Measurements from ENCODE around the gene ZNF322.
A peak's percentile ranks its signal among the peaks of the same experiment; 100 is the strongest.
"Not testable (repeated sequence)": the region's sequence is repeated elsewhere in the genome, so short reads cannot be mapped to it uniquely, and the experiment has no call there.

Gene ZNF322, protein sequence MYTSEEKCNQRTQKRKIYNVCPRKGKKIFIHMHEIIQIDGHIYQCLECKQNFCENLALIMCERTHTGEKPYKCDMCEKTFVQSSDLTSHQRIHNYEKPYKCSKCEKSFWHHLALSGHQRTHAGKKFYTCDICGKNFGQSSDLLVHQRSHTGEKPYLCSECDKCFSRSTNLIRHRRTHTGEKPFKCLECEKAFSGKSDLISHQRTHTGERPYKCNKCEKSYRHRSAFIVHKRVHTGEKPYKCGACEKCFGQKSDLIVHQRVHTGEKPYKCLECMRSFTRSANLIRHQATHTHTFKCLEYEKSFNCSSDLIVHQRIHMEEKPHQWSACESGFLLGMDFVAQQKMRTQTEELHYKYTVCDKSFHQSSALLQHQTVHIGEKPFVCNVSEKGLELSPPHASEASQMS

DNA sequence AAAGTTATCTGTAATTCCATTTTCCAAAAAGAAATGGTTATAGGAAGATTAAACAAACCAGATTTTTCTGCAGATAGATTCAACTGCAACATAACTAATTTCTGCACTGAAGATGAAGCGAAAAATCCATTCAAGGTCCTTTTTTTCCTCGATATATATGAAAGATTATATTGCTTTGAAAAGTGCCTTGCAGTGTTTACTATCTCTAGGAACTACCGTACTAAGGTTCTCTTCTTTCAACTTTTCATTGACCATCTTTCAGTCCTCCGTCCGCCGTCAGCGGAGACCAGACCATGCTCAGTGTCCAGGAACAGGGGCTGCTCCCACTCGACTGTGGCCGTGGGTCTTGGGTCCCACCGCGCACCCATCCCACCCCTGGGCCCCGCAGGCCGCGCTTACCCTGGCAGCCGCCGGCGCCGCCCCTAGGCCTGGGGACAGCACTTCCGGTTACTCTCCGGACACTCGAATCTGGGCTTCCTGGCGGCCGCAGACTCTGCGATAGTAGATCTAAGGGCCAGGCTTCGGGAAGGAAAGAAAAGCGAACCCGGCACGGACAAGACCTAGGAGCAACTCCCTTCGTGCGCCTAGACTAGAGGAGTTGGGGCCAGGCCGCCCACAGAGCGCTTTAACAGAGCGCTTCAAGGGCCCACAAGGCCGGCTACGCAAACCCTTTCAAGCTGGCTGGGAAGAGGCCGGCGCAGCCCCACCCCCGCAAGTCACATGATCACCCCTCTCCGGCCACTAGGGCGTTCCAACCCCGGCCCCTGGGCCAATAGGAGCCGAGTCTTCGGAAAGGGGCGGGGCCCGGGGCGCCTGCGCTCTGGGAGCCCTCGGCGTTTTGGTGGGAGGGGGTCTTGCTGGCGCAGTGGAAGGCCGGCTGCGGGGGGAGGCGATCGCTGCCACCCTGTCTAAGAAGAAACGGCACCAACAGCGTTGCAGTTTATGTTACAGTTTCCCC is at the start of gene ZNF322:
Gene ZNF322 (minus strand): TSS at position 705 of the 958 bp plus-strand sequence. CDS start 21,193 bp downstream, outside the sequence.
- peaks cover 0 to 4% of the 10 kb centered on the region in 2 donors for H3K27me3 ChIP-seq (ENCODE audit: control insufficient read depth in 2 of 2, insufficient read depth in 2 of 2, low read length in 2 of 2)
- peaks cover 4 to 7% of the 10 kb centered on the region in 2 donors for H3K36me3 ChIP-seq (ENCODE audit: control insufficient read depth in 2 of 2, insufficient read depth in 2 of 2, low read length in 2 of 2)
- H3K27ac ChIP-seq (ENCODE audit: low read depth in 2 of 2, low read length in 2 of 2): peak within 1 kb of the TSS; percentile 69 to 75
- H3K4me3 ChIP-seq (ENCODE audit: low read length in 2 of 2): peak within 1 kb of the TSS; percentile 75 to 97
- peaks cover 3 to 6% of the 10 kb centered on the region in 2 donors for H3K4me1 ChIP-seq (ENCODE audit: control insufficient read depth in 2 of 2, insufficient read depth in 2 of 2, low read length in 2 of 2)
- H3K9ac ChIP-seq (ENCODE audit: low read depth in 1 of 2, low read length in 2 of 2): peak within 1 kb of the TSS; percentile 79 to 81
- no peaks in the 10 kb centered on the region for H3K9me3 ChIP-seq (ENCODE audit: control insufficient read depth in 2 of 2, low read length in 2 of 2)

DNA sequence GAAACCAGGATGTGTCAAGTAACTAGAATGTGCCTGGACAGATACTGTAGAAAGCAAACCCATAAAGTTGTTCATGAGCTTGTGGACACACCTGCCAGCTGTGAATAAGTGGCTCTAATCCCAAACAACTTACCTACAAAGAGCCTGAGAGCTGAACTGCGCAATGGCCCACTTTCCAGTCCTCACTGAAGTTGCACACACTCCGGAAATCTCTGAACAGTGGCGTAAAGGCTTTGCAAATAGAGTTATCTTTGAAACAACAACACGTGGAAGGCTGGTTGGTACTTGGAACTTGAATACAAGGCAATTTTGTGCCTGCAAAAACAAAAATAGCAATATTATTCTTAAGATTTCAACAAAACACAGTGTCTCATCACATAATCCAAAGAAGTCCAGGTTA is 46.2 kb upstream of the ZNF322 start:
- H3K27ac ChIP-seq (ENCODE audit: low read depth in 2 of 2, low read length in 2 of 2): not testable (repeated sequence)

DNA sequence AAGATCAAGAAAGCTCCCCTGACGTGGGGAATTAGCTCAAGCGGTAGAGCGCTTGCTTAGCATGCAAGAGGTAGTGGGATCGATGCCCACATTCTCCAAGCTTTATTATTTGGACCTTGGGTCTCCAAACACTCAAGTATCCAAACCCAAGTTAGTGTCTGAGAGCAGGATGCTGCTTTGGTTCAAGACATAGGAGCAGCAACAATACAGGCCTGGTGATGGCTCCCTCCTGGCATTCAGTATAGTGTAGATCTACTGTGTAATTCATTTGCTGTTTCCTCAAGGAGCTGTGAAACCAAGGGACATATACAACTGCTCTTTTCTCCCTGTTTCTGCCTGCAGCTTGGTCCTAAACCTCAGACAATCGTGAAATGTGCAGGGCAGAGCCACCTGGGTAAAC is 45.8 kb upstream of the ZNF322 start:
- not testable (repeated sequence) for H3K4me1 ChIP-seq (ENCODE audit: control insufficient read depth in 2 of 2, insufficient read depth in 2 of 2, low read length in 2 of 2); H3K4me3 ChIP-seq (ENCODE audit: low read length in 2 of 2); H3K27ac ChIP-seq (ENCODE audit: low read depth in 2 of 2, low read length in 2 of 2); H3K27me3 ChIP-seq (ENCODE audit: control insufficient read depth in 2 of 2, insufficient read depth in 2 of 2, low read length in 2 of 2); H3K9me3 ChIP-seq (ENCODE audit: control insufficient read depth in 2 of 2, low read length in 2 of 2); H3K9ac ChIP-seq (ENCODE audit: low read depth in 1 of 2, low read length in 2 of 2); H3K36me3 ChIP-seq (ENCODE audit: control insufficient read depth in 2 of 2, insufficient read depth in 2 of 2, low read length in 2 of 2)

More for the DNA sequence above, 46.2 kb upstream of the ZNF322 start:
- not testable (repeated sequence) for H3K36me3 ChIP-seq (ENCODE audit: control insufficient read depth in 2 of 2, insufficient read depth in 2 of 2, low read length in 2 of 2); H3K27me3 ChIP-seq (ENCODE audit: control insufficient read depth in 2 of 2, insufficient read depth in 2 of 2, low read length in 2 of 2); H3K4me1 ChIP-seq (ENCODE audit: control insufficient read depth in 2 of 2, insufficient read depth in 2 of 2, low read length in 2 of 2); H3K4me3 ChIP-seq (ENCODE audit: low read length in 2 of 2); H3K9me3 ChIP-seq (ENCODE audit: control insufficient read depth in 2 of 2, low read length in 2 of 2); H3K9ac ChIP-seq (ENCODE audit: low read depth in 1 of 2, low read length in 2 of 2)

DNA sequence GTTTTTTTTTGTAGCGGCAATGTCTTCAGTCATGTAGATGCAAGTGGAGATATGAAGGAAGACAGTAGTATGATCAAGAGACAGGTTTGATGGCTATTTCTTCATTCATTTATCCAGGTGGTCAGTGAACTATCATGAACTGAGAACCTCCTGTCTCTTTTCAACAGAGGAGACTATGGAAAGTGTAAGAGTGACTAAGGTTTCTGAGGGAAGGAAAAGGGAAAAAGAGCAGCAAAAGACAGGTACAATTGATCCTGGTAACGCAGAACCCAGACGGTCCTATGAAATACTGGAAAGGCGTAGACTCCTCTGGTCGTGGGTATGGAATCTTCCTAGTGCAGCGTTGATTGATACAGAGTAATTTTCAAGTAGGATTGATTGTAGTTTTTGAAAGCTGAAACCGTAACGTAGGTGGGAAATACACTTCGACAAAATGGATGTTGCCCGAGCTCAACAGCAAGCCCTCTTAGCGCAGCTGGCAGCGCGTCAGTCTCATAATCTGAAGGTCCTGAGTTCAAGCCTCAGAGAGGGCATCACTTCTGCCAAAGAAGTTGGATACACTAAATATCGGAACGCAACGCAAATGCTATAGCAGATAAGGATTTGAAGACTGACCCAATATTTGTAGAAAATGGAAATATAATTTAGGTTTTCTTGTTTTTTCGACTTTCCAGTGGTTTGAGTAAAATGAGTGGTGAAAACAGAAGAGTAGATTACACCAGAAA is 41.6 kb upstream of the ZNF322 start:
- H3K27ac ChIP-seq (ENCODE audit: low read depth in 2 of 2, low read length in 2 of 2); H3K9ac ChIP-seq (ENCODE audit: low read depth in 1 of 2, low read length in 2 of 2); H3K4me1 ChIP-seq (ENCODE audit: control insufficient read depth in 2 of 2, insufficient read depth in 2 of 2, low read length in 2 of 2); H3K27me3 ChIP-seq (ENCODE audit: control insufficient read depth in 2 of 2, insufficient read depth in 2 of 2, low read length in 2 of 2); H3K36me3 ChIP-seq (ENCODE audit: control insufficient read depth in 2 of 2, insufficient read depth in 2 of 2, low read length in 2 of 2); H3K4me3 ChIP-seq (ENCODE audit: low read length in 2 of 2); H3K9me3 ChIP-seq (ENCODE audit: control insufficient read depth in 2 of 2, low read length in 2 of 2): not testable (repeated sequence)

- not testable (repeated sequence) for H3K36me3 ChIP-seq (ENCODE audit: control insufficient read depth in 2 of 2, insufficient read depth in 2 of 2, low read length in 2 of 2); H3K4me3 ChIP-seq (ENCODE audit: low read length in 2 of 2); H3K9ac ChIP-seq (ENCODE audit: low read depth in 1 of 2, low read length in 2 of 2)
These were observed 38.0 kb upstream of the ZNF322 start for GRCh38 chr6:26697496-26697895.

DNA sequence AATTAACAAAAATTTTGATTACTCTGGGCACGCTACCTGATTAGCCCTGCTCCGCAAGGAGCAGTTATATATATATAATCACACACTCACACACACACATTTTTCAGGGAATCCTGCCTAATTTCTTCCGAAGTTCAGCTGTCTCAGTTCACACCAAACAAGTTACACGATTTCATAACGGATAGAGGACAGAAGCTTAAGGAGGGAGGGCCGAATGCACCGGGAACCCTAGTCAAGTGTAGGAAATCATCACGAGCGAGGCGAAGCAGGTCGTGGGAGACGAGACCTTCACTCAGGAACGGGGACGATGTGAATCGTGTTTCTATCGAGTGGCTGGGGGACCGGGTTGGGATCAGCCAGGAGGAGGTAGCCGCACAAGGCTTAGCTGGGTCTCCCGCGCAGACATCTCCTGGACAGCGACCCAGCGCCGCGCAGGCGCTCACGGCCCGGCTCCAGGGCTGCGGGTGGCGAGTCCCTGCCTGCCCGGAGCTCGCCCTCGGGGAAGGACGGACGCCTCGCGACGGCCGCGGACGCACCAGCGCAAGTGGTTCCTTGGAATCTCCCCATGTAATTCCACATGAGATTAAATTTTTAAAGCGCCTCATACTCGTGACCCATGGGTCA is 29.9 kb upstream of the ZNF322 start:
- H3K9ac ChIP-seq (ENCODE audit: low read depth in 1 of 2, low read length in 2 of 2); H3K4me1 ChIP-seq (ENCODE audit: control insufficient read depth in 2 of 2, insufficient read depth in 2 of 2, low read length in 2 of 2); H3K36me3 ChIP-seq (ENCODE audit: control insufficient read depth in 2 of 2, insufficient read depth in 2 of 2, low read length in 2 of 2); H3K4me3 ChIP-seq (ENCODE audit: low read length in 2 of 2); H3K27ac ChIP-seq (ENCODE audit: low read depth in 2 of 2, low read length in 2 of 2); H3K27me3 ChIP-seq (ENCODE audit: control insufficient read depth in 2 of 2, insufficient read depth in 2 of 2, low read length in 2 of 2); H3K9me3 ChIP-seq (ENCODE audit: control insufficient read depth in 2 of 2, low read length in 2 of 2): not testable (repeated sequence)

More at GRCh38 chr6:26697496-26697895, 38.0 kb upstream of the ZNF322 start:
- not testable (repeated sequence) for H3K27me3 ChIP-seq (ENCODE audit: control insufficient read depth in 2 of 2, insufficient read depth in 2 of 2, low read length in 2 of 2); H3K9me3 ChIP-seq (ENCODE audit: control insufficient read depth in 2 of 2, low read length in 2 of 2); H3K4me1 ChIP-seq (ENCODE audit: control insufficient read depth in 2 of 2, insufficient read depth in 2 of 2, low read length in 2 of 2); H3K27ac ChIP-seq (ENCODE audit: low read depth in 2 of 2, low read length in 2 of 2)

DNA sequence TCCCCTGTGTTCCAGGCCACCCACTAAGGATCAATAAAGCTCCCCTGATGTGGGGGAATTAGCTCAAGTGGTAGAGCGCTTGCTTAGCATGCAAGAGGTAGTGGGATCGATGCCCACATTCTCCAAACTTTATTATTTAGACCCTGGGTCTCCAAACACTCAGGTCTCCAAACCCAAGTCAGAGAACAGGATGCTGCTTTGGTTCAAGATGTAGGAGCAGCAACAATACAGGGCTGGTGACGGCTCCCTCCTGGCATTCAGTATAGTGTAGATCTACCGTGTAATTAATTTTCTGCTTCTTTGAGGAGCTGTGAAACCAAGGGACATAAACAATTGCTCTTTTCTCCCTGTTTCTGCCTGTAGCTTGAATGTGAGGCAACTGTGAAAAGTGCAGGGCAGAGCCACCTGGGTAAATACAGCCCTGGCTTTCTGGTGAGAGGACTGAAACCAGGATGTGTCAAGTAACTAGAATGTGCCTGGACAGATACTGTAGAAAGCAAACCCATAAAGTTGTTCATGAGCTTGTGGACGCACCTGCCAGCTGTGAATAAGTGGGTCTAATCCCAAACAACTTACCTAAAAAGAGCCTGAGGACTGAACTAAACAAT is 23.0 kb upstream of the ZNF322 start:
- not testable (repeated sequence) for H3K4me3 ChIP-seq (ENCODE audit: low read length in 2 of 2); H3K27ac ChIP-seq (ENCODE audit: low read depth in 2 of 2, low read length in 2 of 2); H3K4me1 ChIP-seq (ENCODE audit: control insufficient read depth in 2 of 2, insufficient read depth in 2 of 2, low read length in 2 of 2)

DNA sequence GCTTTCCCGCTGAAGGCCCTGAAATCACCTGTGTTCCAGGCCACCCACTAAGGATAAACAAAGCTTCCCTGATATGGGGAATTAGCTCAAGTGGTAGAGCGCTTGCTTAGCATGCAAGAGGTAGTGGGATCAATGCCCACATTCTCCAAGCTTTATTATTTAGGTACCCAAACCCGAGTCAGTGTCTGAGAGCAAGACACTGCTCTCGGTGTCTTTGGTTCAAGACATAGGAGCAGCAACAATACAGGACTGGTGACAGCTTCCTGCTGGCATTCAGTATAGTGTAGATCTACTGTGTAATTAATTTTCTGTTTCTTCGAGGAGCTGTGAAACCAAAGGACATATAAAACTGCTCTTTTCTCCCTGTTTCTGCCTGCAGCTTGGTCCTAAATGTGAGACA is 13.7 kb upstream of the ZNF322 start:
- H3K9ac ChIP-seq (ENCODE audit: low read depth in 1 of 2, low read length in 2 of 2); H3K27me3 ChIP-seq (ENCODE audit: control insufficient read depth in 2 of 2, insufficient read depth in 2 of 2, low read length in 2 of 2); H3K36me3 ChIP-seq (ENCODE audit: control insufficient read depth in 2 of 2, insufficient read depth in 2 of 2, low read length in 2 of 2); H3K27ac ChIP-seq (ENCODE audit: low read depth in 2 of 2, low read length in 2 of 2); H3K4me1 ChIP-seq (ENCODE audit: control insufficient read depth in 2 of 2, insufficient read depth in 2 of 2, low read length in 2 of 2); H3K9me3 ChIP-seq (ENCODE audit: control insufficient read depth in 2 of 2, low read length in 2 of 2); H3K4me3 ChIP-seq (ENCODE audit: low read length in 2 of 2): not testable (repeated sequence)

More for the DNA sequence above, 23.0 kb upstream of the ZNF322 start:
- H3K36me3 ChIP-seq (ENCODE audit: control insufficient read depth in 2 of 2, insufficient read depth in 2 of 2, low read length in 2 of 2); H3K9me3 ChIP-seq (ENCODE audit: control insufficient read depth in 2 of 2, low read length in 2 of 2); H3K27me3 ChIP-seq (ENCODE audit: control insufficient read depth in 2 of 2, insufficient read depth in 2 of 2, low read length in 2 of 2); H3K9ac ChIP-seq (ENCODE audit: low read depth in 1 of 2, low read length in 2 of 2): not testable (repeated sequence)

- H3K27me3 ChIP-seq (ENCODE audit: control insufficient read depth in 2 of 2, insufficient read depth in 2 of 2, low read length in 2 of 2); H3K9me3 ChIP-seq (ENCODE audit: control insufficient read depth in 2 of 2, low read length in 2 of 2); H3K9ac ChIP-seq (ENCODE audit: low read depth in 1 of 2, low read length in 2 of 2); H3K4me1 ChIP-seq (ENCODE audit: control insufficient read depth in 2 of 2, insufficient read depth in 2 of 2, low read length in 2 of 2); H3K36me3 ChIP-seq (ENCODE audit: control insufficient read depth in 2 of 2, insufficient read depth in 2 of 2, low read length in 2 of 2); H3K4me3 ChIP-seq (ENCODE audit: low read length in 2 of 2); H3K27ac ChIP-seq (ENCODE audit: low read depth in 2 of 2, low read length in 2 of 2): not testable (repeated sequence)
These were observed 11.0 kb upstream of the ZNF322 start for GRCh38 chr6:26670558-26670957.

Data from mucosa of rectum (tissue), 2 donors.